NCI-H2171 (cell line): ENCODE data around the gene IFFO2.

Source experiments
- DNase-seq: peaks from one replicate; lab custom pipeline; 2025; lab: John Stamatoyannopoulos, UW

IFFO2 gene

GRCh38 chr1:18956193-18957135, at the start of gene IFFO2:
Gene IFFO2 (minus strand): TSS chr1:18956676. CDS start chr1:18956332, 344 bp downstream.
- peak; percentile 92 for DNase-seq

DNA sequence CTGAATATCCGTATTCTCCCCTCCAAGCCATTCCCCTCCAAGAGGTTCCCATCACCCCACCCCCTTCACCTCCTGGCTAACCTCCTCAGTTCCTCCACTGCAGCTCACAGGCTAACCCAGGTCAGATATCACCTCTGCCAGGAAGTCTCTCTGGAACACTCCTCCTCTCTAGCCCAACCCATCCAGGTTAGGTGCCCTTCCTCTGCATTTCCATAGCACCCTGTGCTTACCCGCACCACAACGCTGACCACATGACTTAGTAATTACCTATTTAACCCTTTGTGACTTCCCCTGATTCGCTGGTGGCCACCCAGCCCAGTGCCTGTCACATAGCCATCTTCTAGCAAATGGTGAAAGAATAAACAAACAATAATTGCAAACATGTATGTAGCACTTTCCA, 49.5 kb upstream of the IFFO2 start:
- DNase-seq, result no peak

DNA sequence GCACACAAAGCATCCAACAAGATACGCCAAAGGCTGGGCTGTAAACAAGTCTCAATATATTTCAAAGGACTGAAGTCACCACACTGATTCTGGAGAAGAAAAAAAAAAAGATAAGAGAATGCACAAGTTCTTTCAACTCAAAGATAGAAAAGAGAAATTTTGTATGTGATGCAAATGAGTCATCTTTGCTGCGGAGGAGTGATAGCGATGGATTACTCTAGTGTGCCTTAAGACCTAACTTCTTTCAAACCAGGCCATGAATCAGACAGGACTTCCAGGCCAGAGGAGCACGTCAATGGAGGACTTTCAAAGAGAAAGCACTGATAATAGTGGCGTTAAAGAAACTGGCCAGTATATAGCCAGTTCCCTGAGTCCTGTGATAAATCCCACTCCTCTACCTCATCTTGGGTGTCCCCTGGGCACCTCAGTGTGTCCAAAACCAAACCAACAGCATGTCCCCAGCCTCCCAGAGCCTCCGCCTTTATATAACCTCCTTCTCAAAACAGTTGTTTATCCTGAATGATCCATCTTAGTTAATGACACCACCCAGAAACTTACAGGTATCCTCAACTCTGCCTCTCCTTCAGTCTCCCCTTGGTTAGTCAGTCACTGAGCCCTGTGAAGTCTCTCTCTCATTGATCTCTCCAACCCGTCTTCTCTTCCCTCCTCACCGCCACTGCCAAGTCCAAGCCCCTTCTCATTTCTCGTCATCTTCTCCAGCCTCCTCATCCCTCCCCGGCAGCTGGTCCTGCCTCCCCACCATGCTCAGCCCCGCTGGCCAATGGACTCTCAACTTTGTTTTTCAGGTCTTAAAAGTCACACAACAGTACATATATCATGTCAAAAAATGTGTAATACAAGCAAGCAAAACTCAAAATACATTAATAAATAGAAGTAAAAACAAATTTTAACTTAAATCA, 47.2 kb upstream of the IFFO2 start:
- no peak for DNase-seq

DNA sequence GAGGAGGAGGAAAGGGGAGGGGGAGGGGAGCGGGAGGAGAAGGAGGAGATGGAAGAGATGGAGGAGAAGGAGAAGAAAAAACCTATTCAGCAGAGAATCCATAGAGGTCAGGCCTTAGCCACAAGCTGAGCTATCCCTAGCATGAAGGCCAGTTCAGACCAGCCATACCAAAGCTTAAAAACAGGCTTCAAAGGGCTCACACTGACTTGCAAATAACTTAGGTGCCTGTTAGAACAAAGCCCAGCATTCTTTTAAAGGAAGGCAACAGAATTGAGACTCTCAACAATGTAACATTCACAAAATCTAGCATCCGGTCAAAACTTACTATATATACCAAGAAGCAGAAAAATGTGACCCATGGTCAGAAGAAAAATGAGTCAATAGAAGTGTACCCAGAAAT, 43.6 kb upstream of the IFFO2 start:
- no peak for DNase-seq

- no peak for DNase-seq
Observed at GRCh38 chr1:18999359-18999758, 42.9 kb upstream of the IFFO2 start.

DNA sequence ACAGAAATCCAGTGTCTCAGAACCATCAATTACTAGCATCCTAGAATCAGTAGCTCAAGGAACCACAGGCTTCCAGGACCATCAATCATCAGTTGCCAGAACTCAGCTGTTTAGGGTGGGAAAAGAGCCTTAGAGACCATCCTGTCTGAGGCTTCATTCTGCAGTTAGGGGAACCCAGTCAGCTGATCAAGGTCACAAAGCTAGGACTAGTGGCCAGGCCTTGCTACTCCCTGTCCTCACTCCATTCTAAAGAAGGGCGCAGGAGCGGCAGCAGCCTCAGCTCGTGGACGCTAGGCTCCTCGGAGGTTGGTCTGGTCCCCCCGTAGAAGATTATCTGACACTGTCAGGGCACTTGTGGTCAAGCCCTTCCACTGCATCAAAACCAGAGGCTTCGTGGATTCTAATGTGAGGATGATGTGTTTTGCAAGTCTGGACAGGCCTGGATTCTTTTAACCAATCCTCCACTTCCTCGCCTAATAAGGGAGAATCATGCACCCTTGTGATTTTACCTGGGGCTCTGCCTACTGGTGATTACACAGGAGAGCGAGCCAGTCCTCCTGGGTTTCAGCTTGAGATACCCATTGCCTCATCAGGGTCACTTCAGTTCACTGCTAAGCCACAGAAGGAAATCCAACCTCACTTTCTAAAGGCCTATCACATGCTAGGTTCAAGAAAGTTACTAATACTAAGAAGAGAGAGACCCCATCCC, 41.7 kb upstream of the IFFO2 start:
- DNase-seq, result no peak

DNA sequence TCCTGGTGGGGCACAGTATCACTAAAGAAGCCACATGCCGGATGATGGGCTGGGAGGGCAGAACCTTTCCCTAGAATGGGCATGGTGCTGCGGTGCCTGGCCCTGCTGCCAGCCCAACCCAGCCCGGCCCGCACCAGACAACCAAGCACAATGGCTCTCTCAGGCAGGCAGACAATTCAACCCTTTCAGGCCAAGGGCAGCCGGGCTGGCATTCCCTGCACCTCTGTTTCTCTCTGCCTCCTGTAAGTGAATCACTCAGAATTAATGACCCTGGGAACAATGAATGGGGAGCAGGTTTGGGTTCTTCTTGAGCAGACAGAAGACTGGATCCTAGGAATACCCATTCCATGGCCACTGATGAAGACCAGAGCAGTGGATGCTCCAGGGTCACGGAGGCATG, 41.0 kb upstream of the IFFO2 start:
- DNase-seq, result no peak

- DNase-seq, result no peak
Observed at GRCh38 chr1:18996548-18997177, 40.2 kb upstream of the IFFO2 start.

- no peak for DNase-seq
Observed at GRCh38 chr1:18994381-18994780, 37.9 kb upstream of the IFFO2 start.

DNA sequence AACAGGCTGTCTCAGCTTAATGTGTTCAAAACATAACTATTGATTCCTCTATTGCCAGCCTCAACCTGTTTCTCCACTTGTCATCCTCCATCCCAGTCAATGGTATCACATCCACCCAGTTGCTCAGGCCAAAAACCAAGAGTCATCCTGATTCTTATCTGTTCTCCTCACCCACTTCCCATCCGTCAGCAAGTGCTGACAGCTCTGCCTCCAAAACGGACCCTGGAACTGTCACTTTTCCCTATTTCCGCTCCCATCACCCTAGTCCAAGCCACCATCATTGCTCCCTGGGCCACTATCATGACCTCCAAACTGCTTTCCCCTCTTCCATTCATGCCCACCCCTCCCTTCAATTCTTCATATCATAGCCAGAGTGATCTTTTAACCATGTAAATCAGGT, 36.2 kb upstream of the IFFO2 start:
- DNase-seq, result no peak

GRCh38 chr1:18991585-18991984, 35.1 kb upstream of the IFFO2 start:
- no peak for DNase-seq

DNA sequence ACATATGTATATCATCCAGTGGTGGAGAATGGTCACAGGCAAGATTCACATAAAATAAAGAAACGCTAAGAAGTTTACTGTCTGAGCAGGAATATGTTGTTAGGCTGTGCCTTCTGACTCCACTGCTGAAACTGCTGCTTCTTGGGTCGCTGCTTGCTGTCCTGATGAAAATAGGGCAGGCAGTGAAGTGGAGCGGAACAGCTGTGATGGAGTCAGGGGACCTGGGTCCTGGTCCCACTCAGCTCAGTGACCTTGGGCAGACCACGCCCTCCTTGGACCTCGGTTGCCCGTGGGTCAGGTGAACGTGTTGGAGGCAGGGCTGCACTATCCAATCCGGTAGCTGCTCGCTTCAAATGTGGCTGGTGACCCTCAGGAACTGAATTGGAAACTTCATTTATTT, 33.4 kb upstream of the IFFO2 start:
- no peak for DNase-seq

DNA sequence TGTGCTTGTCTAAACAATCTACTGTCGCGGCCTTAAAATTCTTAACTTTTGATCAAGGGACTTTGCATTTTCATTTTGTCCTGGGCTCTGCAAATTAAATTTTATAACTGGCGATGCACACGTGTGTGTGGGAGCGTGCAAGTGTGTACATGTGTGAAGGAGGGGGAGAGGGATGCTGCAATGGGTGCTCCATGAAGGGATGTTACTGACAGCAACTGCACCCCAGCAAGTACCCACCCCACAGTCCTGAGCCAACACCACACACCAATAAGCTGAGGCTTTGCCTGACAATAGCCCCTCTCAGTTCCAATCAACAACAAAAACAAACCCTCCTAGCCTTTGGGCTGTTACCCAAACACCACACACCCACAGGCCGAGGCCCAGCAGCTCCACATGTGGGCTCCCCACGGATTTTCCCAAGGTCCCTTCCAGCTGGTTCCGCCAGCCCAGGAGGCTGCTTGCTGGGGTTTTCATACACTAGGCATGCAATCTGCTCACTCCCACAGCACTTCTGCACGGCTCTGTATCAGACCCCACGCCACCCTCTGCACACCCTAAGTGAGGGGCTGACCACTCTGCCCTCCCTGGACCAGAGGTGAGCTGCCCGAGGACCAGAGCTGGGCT, 32.8 kb upstream of the IFFO2 start:
- DNase-seq, result no peak

DNA sequence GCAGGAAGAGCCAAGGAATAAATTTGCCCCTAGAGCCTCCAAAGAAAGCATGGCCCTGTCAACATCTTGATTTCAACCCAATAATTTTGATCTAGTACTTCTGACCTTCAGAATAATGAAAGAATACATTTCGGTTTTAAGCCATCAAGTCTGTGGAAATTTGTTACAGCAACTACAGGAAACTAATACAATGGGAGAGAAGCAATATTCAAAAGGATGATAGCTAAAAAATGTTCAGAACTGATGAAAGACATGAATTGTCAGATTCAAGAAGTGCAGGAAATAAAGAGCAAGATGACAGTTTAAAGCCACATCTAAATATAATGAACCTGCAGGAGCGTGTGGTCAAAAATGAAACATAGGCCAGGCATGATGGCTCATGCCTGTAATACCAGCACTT, 24.8 kb upstream of the IFFO2 start:
- no peak for DNase-seq

- DNase-seq, result no peak
Observed at GRCh38 chr1:18978706-18979105, 22.2 kb upstream of the IFFO2 start.

- DNase-seq, result no peak
Observed at GRCh38 chr1:18977428-18977827, 21.0 kb upstream of the IFFO2 start.

DNA sequence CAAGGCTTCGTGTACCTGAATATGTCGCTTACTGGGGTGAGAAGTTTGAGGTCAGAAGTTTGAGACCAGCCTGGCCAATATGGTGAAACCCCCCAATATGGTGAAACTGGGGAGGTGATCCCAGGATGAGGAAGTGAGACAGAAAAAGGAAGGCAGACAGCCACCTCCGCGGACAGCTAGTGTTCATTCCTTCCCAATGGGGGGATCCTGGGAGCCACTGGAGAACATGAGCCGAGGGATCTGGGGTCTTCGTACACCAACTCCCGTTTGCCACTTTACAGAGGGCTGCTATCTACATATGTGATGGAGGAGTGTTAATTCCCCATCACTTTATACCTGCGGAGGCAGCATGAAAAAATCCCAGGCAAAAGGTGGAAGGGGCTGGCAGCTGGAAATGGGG, 19.6 kb upstream of the IFFO2 start:
- DNase-seq, result no peak

DNA sequence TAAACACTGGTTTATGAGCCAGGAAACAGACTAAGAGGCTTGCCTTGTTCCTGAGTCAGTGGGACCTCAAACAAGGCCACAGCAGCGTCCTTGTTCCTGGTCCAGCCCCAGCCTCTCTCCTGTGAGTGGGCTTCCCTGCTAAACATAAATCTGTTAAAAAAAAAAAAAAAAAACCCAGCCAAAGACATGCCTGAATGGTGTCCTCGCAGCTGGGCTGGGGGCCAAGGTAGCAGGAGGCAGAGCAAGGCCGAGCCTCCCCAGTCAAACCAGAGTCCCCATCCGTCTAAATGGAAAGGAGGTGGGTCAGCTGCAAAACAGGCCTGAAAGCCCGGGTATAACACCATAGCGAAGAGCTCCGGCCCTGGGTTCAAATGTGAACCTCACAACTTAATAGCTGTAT, 18.1 kb upstream of the IFFO2 start:
- no peak for DNase-seq

DNA sequence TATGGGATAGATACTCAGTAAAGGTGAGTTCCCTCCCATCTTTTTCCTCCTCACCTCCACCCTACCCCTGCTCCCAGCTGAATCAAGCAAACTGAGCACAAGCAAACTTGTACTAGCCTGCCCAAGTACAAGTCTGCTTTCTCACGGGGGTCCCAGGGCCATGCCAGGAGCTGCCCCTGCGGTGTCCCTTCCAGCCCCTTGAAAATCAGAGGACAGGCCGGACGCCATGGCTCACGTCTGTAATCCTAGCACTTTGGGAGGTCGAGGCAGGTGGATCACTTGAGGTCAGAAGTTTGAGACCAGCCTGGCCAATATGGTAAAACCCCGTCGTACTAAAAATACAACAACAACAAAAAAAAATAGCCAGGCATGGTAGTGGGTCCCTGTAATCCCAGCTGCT, 17.5 kb upstream of the IFFO2 start:
- DNase-seq, result no peak

DNA sequence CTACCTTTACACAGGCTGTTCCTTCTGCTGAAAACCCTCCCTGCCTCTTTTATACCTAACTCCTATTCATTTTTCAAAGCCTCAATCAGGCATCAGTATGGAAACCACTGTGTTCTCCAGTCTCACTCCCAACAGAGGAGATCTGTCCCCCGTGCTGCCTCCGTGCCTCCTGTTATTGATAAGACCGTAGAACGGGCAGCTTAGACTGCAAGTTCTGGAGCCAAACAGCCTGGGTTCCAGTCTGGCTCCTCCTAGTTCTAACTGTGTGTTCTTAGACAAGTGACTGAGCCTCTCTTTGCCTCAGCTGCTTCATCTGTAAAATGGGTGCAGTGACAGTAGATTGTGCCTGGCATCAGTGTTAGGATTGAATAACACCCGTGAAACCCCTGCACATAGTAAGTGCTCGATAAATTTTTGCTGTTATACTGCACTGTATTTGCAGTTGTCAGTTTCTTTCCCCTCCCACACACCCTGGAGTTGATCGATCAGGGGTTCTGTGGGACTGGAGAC, 17.0 kb upstream of the IFFO2 start:
- no peak for DNase-seq

- DNase-seq, result no peak
Observed at GRCh38 chr1:18972991-18973390, 16.5 kb upstream of the IFFO2 start.
